ENCODE data around the gene SARS1. TPM values are rescaled to one million over a fixed set of nuclear protein-coding genes. Genes with fewer than 3 reads are reported as not detected.

The SARS1 gene
- total and polyA plus RNA-seq, 2 experiments from 2014 or later = 103 to 109 TPM

- no peak overlapping the region for H3K27ac ChIP-seq
- peak in 1 of 2 donors; percentile 54 for DNase-seq (ENCODE audit: low read depth in 1 of 2, low spot score in 1 of 2)
Observed at GRCh38 chr1:109249654-109250401, 36.1 kb downstream of the SARS1 start.

GRCh38 chr1:109250454-109251276 is 36.9 kb downstream of the SARS1 start:
- TF ChIP-seq CTCF (IDR thresholded peaks at IDR 0.05; ENCODE audit: low read depth, low read length) = no peak
- Histone ChIP-seq H3K27me3 (peaks cover 14% of the 10 kb centered on the region), H3K36me3 (no peaks in the 10 kb centered on the region), H3K27ac (no peak overlapping the region), H3K9me3 (ENCODE audit: low read depth) (no peaks in the 10 kb centered on the region), H3K4me1 (ENCODE audit: low read depth) (peaks cover 14% of the 10 kb centered on the region), H3K4me3 (no peak overlapping the region)
- no peak for DNase-seq (ENCODE audit: low read depth in 1 of 2, low spot score in 1 of 2)

More at GRCh38 chr1:109249654-109250401, 36.1 kb downstream of the SARS1 start:
- Histone ChIP-seq H3K27me3 (peaks cover 14% of the 10 kb centered on the region), H3K4me1 (ENCODE audit: low read depth) (peaks cover 14% of the 10 kb centered on the region), H3K9me3 (ENCODE audit: low read depth) (no peaks in the 10 kb centered on the region), H3K4me3 (peak overlapping the region; percentile 77), H3K36me3 (no peaks in the 10 kb centered on the region)
- no peak for TF ChIP-seq CTCF (IDR thresholded peaks at IDR 0.05; ENCODE audit: low read depth, low read length)

- TF ChIP-seq CTCF (IDR thresholded peaks at IDR 0.05; ENCODE audit: low read depth, low read length) = no peak
- Histone ChIP-seq H3K9me3 (ENCODE audit: low read depth) (no peaks in the 10 kb centered on the region), H3K36me3 (no peaks in the 10 kb centered on the region), H3K27me3 (peaks cover 14% of the 10 kb centered on the region), H3K27ac (no peak overlapping the region), H3K4me3 (no peak overlapping the region), H3K4me1 (ENCODE audit: low read depth) (peaks cover 14% of the 10 kb centered on the region)
- no peak for DNase-seq (ENCODE audit: low read depth in 1 of 2, low spot score in 1 of 2)
Observed at GRCh38 chr1:109251277-109252166, 37.8 kb downstream of the SARS1 start.

- H3K4me1 ChIP-seq (ENCODE audit: low read depth) = peaks cover 14% of the 10 kb centered on the region
Observed at GRCh38 chr1:109252167-109252892, 38.6 kb downstream of the SARS1 start.

More at GRCh38 chr1:109252167-109252892, 38.6 kb downstream of the SARS1 start:
- DNase-seq (ENCODE audit: low read depth in 1 of 2, low spot score in 1 of 2) = no peak
- Histone ChIP-seq H3K27ac (no peak overlapping the region), H3K4me3 (no peak overlapping the region), H3K27me3 (peaks cover 14% of the 10 kb centered on the region), H3K9me3 (ENCODE audit: low read depth) (no peaks in the 10 kb centered on the region), H3K36me3 (no peaks in the 10 kb centered on the region)
- no peak for TF ChIP-seq CTCF (IDR thresholded peaks at IDR 0.05; ENCODE audit: low read depth, low read length)

Measured in cardiac muscle cell (in vitro differentiated cells and primary cell).